Measurements from ENCODE around the gene ABCB10. TPM values are rescaled to one million over a fixed set of nuclear protein-coding genes. Genes with fewer than 3 reads are reported as not detected.
"Not testable (repeated sequence)": the region's sequence is repeated elsewhere in the genome, so short reads cannot be mapped to it uniquely, and the experiment has no call there.

The ABCB10 gene
- total RNA-seq, 2 experiments from 2014 or later: 23.7 to 28.2 TPM

DNA sequence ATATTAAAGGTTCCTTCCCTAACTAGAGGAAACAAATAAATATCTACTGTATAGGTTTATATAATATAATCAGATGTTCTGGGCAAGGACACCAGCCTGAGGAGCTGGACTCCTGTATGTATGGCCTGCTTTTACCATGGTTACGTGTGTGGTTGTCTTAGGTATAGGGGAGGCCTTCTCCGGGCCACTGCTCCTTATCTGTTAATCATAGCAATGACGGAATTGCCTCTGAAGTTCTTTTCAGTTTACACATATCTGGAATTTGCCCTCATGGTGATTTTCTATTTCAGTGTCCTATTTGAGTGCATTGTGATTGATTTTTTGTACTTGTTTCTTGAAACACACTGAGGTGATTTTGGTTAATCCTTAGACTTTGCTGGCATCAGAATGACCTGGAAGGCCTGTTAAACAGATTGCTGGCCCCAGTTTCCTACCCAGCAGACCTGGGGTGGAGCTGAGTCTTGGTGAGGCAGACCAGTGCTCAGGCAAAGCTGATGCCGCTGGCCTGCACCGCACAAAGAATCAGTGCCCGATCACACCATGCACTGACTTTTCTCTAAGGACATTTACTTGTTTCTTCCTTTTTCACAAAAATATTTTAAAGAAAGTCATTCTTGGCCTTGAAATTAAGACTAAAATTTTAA lies 18.5 kb downstream of the ABCB10 start:
- Mint-ChIP-seq H3K4me1 (peaks cover 12% of the 10 kb centered on the region), H3K27ac (no peak overlapping the region), H3K36me3 (ENCODE audit: low read depth) (peaks cover 54% of the 10 kb centered on the region), H3K9me3 (no peaks in the 10 kb centered on the region), H3K4me3 (no peak overlapping the region), H3K27me3 (no peaks in the 10 kb centered on the region)
- CTCF ChIA-PET: interaction anchor here (0.6 kb wide), 1 partner anchor 237 kb away, joined by 3 read pairs; no protein-coding TSS in a partner anchor
- POLR2A ChIA-PET: no interaction called here
- DNase-seq: no peak

DNA sequence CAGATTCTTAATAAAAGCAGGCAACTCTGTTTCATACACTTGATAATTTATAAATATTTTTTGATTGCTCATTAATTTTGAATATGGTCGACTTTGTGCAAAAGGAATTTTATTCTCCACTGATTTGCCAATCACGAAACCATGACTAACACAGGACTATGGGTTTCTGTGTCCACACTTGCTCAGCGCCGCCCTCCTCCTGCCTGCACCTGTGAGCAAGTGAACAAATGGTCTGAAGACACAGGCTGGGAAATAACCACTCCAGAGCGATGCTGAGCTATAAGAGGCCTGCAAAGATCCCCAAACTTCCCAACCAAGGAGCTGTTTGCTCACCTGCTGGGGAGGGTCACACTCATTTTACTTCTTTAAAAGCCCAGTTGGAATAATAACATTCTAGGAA lies 19.6 kb downstream of the ABCB10 start:
- peaks cover 14% of the 10 kb centered on the region for H3K4me1 Mint-ChIP-seq
- no peak for DNase-seq
- peaks cover 51% of the 10 kb centered on the region for H3K36me3 Mint-ChIP-seq (ENCODE audit: low read depth)
- H3K27me3 Mint-ChIP-seq: no peaks in the 10 kb centered on the region
- H3K4me3 Mint-ChIP-seq: no peak overlapping the region
- ChIA-PET CTCF (no interaction called here), POLR2A (no interaction called here)
- H3K9me3 Mint-ChIP-seq: no peaks in the 10 kb centered on the region
- no peak overlapping the region for H3K27ac Mint-ChIP-seq

DNA sequence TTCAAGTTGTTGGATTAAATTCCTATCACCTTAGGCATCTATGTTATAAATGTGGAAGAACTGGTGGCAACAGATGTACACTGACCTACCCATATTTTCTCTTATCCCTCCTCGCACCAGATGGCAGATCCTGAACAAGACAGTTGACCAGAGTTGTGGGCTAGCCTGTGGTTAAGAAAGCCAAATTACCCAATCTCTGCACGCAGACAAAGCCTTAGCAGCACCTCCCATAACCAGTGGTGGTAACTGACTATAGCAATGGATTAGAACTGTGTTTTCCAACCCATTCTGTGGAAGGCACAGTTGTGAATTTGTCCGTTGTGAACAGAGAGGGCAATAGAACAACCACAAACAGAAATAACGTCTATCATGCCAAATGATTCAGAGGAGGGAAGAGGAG lies 20.6 kb downstream of the ABCB10 start:
- POLR2A ChIA-PET: no interaction called here
- Mint-ChIP-seq H3K27me3 (no peaks in the 10 kb centered on the region), H3K4me3 (no peak overlapping the region), H3K4me1 (peaks cover 11% of the 10 kb centered on the region), H3K9me3 (no peaks in the 10 kb centered on the region), H3K36me3 (ENCODE audit: low read depth) (peaks cover 57% of the 10 kb centered on the region), H3K27ac (no peak overlapping the region)
- CTCF ChIA-PET: no interaction called here
- no peak for DNase-seq

- ChIA-PET CTCF (interaction anchor here (0.6 to 1.0 kb wide), 2 partner anchors 22 to 73 kb away, joined by 3 to 4 read pairs; partner anchors contain the start of gene ABCB10), POLR2A (no interaction called here)
- Mint-ChIP-seq H3K27me3 (no peaks in the 10 kb centered on the region), H3K4me1 (peaks cover 4% of the 10 kb centered on the region), H3K36me3 (ENCODE audit: low read depth) (peaks cover 54% of the 10 kb centered on the region), H3K4me3 (no peak overlapping the region), H3K9me3 (no peaks in the 10 kb centered on the region), H3K27ac (no peak overlapping the region)
- no peak for DNase-seq
Observed at GRCh38 chr1:229536982-229537381, 21.5 kb downstream of the ABCB10 start.

DNA sequence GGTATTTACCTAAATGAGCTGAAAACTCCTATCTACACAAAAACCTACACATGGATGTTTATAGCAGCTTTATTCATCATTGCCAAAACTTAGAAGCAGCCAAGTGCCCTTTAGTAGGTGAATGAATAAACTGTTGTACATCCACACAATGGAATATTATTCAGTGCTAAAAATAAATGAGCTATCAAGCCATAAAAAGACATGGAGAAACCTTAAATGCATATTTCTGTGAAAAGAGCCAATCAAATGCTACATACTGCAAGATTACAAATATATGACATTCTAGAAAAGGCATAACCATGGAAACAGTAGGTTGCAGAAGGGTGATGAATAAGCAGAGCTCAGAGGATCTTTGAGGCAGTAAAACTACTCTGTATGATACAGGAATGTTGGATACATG lies 23.3 kb downstream of the ABCB10 start:
- Mint-ChIP-seq H3K4me3 (no peak overlapping the region), H3K27me3 (no peaks in the 10 kb centered on the region), H3K36me3 (ENCODE audit: low read depth) (peaks cover 52% of the 10 kb centered on the region), H3K4me1 (peaks cover 3% of the 10 kb centered on the region), H3K9me3 (no peaks in the 10 kb centered on the region), H3K27ac (no peak overlapping the region)
- DNase-seq: no peak
- CTCF ChIA-PET: interaction anchor here (0.6 to 0.7 kb wide), 2 partner anchors 85 to 237 kb away, joined by 3 to 4 read pairs; no protein-coding TSS in a partner anchor
- POLR2A ChIA-PET: no interaction called here

DNA sequence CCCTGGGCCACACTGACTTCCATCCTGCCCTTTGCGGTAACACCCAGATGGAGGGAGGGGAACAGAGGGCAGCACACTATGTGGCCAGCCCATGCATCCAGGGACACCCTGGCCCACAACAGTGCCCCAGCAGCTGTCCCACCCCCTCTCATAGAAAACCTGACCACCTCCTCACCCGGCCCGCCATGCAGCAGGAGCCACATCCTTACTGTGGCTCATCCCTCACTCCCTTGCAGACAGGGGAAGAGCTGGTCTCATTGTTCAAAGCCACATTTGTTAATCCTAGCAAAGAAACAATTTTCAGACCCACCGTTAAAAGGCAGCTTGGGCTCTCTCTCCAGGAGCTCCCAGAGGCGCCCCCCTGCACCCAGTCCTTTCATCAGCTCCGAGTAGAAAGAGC lies 27.2 kb downstream of the ABCB10 start:
- no peaks in the 10 kb centered on the region for H3K9me3 Mint-ChIP-seq
- CTCF ChIA-PET: interaction anchor here (0.6 to 1.6 kb wide), 5 partner anchors 16 to 49 kb away, joined by 3 to 6 read pairs (median 3); partner anchors contain the start of gene ABCB10
- no peak overlapping the region for H3K27ac Mint-ChIP-seq
- no peak for DNase-seq
- peaks cover 52% of the 10 kb centered on the region for H3K36me3 Mint-ChIP-seq (ENCODE audit: low read depth)
- no peak overlapping the region for H3K4me3 Mint-ChIP-seq
- POLR2A ChIA-PET: no interaction called here
- peaks cover 3% of the 10 kb centered on the region for H3K4me1 Mint-ChIP-seq
- no peaks in the 10 kb centered on the region for H3K27me3 Mint-ChIP-seq

DNA sequence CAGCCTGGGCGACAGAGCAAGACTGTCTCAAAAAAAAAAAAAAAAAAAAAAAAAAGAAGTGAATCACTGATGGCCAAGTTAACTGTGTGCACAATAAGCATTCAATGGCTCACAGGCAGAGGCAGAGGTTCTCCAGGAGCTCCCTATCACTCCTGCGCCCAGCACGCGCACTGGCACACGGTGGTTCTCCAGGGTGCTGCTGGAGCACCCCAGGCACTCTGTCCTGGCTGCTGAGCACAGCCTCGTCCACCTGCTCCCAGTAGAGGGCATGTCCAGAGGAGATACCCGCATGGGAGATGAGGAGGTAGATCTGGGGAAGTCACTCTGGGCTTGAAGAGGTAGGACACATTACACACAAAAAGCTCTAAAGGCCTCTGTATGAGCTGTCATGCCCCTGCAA lies 28.9 kb downstream of the ABCB10 start:
- Mint-ChIP-seq H3K27me3 (no peaks in the 10 kb centered on the region), H3K9me3 (no peaks in the 10 kb centered on the region), H3K36me3 (ENCODE audit: low read depth) (peaks cover 57% of the 10 kb centered on the region), H3K4me1 (peaks cover 3% of the 10 kb centered on the region), H3K27ac (no peak overlapping the region), H3K4me3 (no peak overlapping the region)
- CTCF ChIA-PET: interaction anchor here (1.6 kb wide), 1 partner anchor 14 kb away, joined by 6 read pairs; no protein-coding TSS in a partner anchor
- POLR2A ChIA-PET: no interaction called here
- DNase-seq: no peak

GRCh38 chr1:229526695-229527094 lies 31.8 kb downstream of the ABCB10 start:
- CTCF ChIA-PET: interaction anchor here (1.7 kb wide), 1 partner anchor 12 kb away, joined by 7 read pairs; no protein-coding TSS in a partner anchor
- no peak overlapping the region for H3K4me3 Mint-ChIP-seq
- H3K4me1 Mint-ChIP-seq: peaks cover 3% of the 10 kb centered on the region
- H3K9me3 Mint-ChIP-seq: no peaks in the 10 kb centered on the region
- peaks cover 48% of the 10 kb centered on the region for H3K36me3 Mint-ChIP-seq (ENCODE audit: low read depth)
- no peaks in the 10 kb centered on the region for H3K27me3 Mint-ChIP-seq
- peak overlapping the region; percentile 5 for H3K27ac Mint-ChIP-seq
- POLR2A ChIA-PET: no interaction called here
- DNase-seq: no peak

DNA sequence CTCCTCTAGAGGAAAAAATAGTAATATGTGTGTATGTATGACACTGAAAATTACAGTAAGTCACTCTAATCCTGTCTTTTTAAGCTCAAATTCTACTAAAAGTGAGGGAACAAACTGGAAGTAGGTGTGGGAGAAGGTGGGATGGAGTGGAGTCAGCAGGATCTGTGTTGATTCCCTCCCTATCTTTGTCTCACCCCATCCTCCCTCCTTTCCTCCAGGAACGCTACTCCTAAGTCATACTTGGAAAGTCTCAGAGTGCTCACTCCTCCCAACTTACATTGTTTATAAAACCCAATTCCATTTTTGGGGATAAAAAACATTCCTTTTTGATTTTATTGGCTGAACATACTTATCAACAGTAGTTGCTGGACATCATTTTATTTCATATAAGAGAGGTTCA lies 35.5 kb downstream of the ABCB10 start:
- no peak for DNase-seq
- ChIA-PET POLR2A (no interaction called here), CTCF (no interaction called here)
- H3K36me3 Mint-ChIP-seq (ENCODE audit: low read depth): peaks cover 34% of the 10 kb centered on the region
- no peaks in the 10 kb centered on the region for H3K27me3 Mint-ChIP-seq
- H3K27ac Mint-ChIP-seq: no peak overlapping the region
- no peak overlapping the region for H3K4me3 Mint-ChIP-seq
- H3K4me1 Mint-ChIP-seq: peaks cover 3% of the 10 kb centered on the region
- no peaks in the 10 kb centered on the region for H3K9me3 Mint-ChIP-seq

DNA sequence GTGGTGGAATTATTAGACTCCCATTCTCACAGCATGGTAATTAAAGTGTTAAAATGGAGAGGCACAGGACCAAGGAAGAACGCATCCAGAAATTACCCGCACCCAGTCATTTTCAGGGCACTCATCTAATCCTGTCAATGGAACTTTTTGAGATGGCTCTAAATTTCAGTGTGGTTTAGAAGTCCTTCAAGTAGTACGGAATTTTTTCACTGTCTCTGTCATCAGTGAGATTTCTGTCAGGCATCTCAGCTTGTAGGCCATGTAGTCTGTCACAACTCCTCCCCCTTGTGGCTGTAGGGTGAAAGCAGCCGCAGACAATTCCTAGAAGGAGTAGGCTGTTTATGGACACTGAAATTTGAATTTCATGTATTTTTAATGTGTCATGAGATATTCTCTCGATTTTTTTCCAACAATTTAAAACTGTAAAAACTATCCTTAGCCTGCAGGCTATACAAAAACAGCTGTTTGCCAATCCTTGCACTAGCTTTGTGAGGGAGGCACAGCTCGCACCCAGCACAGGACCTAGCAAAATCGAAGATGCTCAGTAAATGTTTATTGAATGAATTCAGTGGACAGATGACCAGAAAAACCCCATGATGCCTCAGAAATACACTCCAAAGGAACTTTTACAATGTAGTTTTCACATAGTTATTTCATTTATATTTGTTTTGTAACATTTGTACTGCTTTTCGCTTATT lies 43.8 kb downstream of the ABCB10 start:
- Mint-ChIP-seq H3K36me3 (ENCODE audit: low read depth) (peaks cover 12% of the 10 kb centered on the region), H3K27me3 (no peaks in the 10 kb centered on the region), H3K27ac (no peak overlapping the region), H3K9me3 (no peaks in the 10 kb centered on the region), H3K4me3 (no peak overlapping the region), H3K4me1 (peaks cover 7% of the 10 kb centered on the region)
- peak; percentile 70 for DNase-seq
- ChIA-PET CTCF (interaction anchor here (0.7 to 2.5 kb wide), 4 partner anchors 13 to 260 kb away, joined by 3 to 7 read pairs (median 6); no protein-coding TSS in a partner anchor), POLR2A (interaction anchor here (0.7 kb wide), 1 partner anchor 713 kb away, joined by 3 read pairs; no protein-coding TSS in a partner anchor)

DNA sequence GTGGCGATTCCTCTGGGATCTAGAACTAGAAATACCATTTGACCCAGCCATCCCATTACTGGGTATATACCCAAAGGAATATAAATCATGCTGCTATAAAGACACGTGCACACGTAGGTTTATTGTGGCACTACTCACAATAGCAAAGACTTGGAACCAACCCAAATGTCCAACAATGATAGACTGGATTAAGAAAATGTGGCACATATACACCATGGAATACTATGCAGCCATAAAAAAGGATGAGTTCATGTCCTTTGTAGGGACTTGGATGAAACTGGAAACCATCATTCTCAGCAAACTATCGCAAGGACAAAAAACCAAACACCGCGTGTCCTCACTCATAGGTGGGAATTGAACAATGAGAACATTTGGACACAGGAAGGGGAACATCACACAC lies 46.9 kb downstream of the ABCB10 start:
- H3K27ac Mint-ChIP-seq; DNase-seq; H3K4me3 Mint-ChIP-seq; CTCF ChIA-PET; H3K36me3 Mint-ChIP-seq (ENCODE audit: low read depth); H3K27me3 Mint-ChIP-seq; H3K9me3 Mint-ChIP-seq; POLR2A ChIA-PET: not testable (repeated sequence)
- H3K4me1 Mint-ChIP-seq: peaks cover 31% of the 10 kb centered on the region

GRCh38 chr1:229511201-229511600 lies 47.3 kb downstream of the ABCB10 start:
- POLR2A ChIA-PET; H3K27me3 Mint-ChIP-seq; H3K27ac Mint-ChIP-seq; CTCF ChIA-PET; H3K9me3 Mint-ChIP-seq; H3K36me3 Mint-ChIP-seq (ENCODE audit: low read depth); DNase-seq; H3K4me3 Mint-ChIP-seq: not testable (repeated sequence)
- peaks cover 31% of the 10 kb centered on the region for H3K4me1 Mint-ChIP-seq

DNA sequence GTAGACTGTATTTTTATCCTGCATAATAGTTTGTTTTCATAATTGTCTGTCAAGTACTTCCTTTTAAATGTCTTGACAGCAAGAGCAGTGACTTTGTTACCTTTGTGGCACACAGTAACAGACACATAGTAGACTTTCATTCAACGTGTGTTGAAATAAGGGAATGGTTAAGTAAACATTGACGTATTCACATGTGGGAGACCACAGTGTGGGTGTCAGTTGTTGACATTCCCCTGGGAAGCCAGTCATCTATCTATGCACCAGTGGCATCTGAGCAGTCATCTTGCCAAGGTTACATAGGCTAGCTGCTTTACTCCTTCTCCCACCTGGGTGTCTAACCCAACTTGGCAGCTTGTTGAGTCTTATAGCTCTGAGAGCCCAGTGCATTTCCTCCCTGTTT lies 48.9 kb downstream of the ABCB10 start:
- CTCF ChIA-PET: interaction anchor here (1.2 to 1.3 kb wide), 2 partner anchors 11 to 18 kb away, joined by 3 to 6 read pairs; no protein-coding TSS in a partner anchor
- peaks cover 7% of the 10 kb centered on the region for H3K36me3 Mint-ChIP-seq (ENCODE audit: low read depth)
- H3K27ac Mint-ChIP-seq: peak overlapping the region; percentile 99
- DNase-seq: no peak
- peaks cover 30% of the 10 kb centered on the region for H3K4me1 Mint-ChIP-seq
- no peaks in the 10 kb centered on the region for H3K27me3 Mint-ChIP-seq
- H3K9me3 Mint-ChIP-seq: no peaks in the 10 kb centered on the region
- H3K4me3 Mint-ChIP-seq: no peak overlapping the region
- POLR2A ChIA-PET: no interaction called here

Measured in activated CD4-positive, alpha-beta T cell treated with anti-CD3 and anti-CD28 coated beads, Interleukin-2, amount 10 ng/mL, durations not matched to agents 7 days and 5 days (primary cell).